DND-41 (cell line): ENCODE results near the gene SH3GLB2.

ENCODE experiments used
- ATAC-seq: fragments of 200-7000 bp; cut with Tn5 transposase; 3 replicates; pipeline ENCODE4 v1.9.1; 2021; ENCODE audit warnings: low read depth; ENCODE audit not compliant: insufficient read depth
- DNase-seq: peaks from one replicate; pipeline ENCODE4 v3.0.0-alpha.2; 2020
- H2AFZ ChIP-seq: 2 replicates; pipeline ENCODE4 v1.6.0; 2012; ENCODE audit warnings: low read depth, low read length
- H3K27ac ChIP-seq: 2 replicates; pipeline ENCODE4 v1.5.1; 2012; ENCODE audit warnings: low read length, inconsistent platforms
- H3K27me3 ChIP-seq: fragments of 200-600 bp; sonication (generic); 2 replicates; pipeline ENCODE4 v1.6.0; 2012; ENCODE audit warnings: low read length, mild to moderate bottlenecking, inconsistent platforms; ENCODE audit not compliant: insufficient read depth, poor library complexity
- H3K36me3 ChIP-seq: 2 replicates; pipeline ENCODE4 v1.5.1; 2012; ENCODE audit warnings: low read length, inconsistent platforms; ENCODE audit not compliant: insufficient read depth
- H3K4me1 ChIP-seq: 2 replicates; pipeline ENCODE4 v1.5.1; 2012; ENCODE audit warnings: mild to moderate bottlenecking, low read length; ENCODE audit not compliant: insufficient read depth
- H3K4me2 ChIP-seq: 2 replicates; pipeline ENCODE4 v1.6.0; 2012; ENCODE audit warnings: mild to moderate bottlenecking, moderate library complexity, low read length, inconsistent platforms; ENCODE audit not compliant: insufficient read depth
- H3K4me3 ChIP-seq, 2 experiments: fragments of 200-600 bp in 1 of 2; shearing (Covaris generic) in 1 of 2; 2 replicates each; pipeline ENCODE4 v1.5.1; 2012 to 2016; ENCODE audit warnings: inconsistent platforms in 2 of 2, low read length in 2 of 2, mild to moderate bottlenecking in 2 of 2, low read depth in 1 of 2, moderate library complexity in 1 of 2
- H3K79me2 ChIP-seq: 2 replicates; pipeline ENCODE4 v1.6.0; 2012; ENCODE audit warnings: low read length, inconsistent platforms; ENCODE audit not compliant: insufficient read depth
- H3K9ac ChIP-seq: 2 replicates; pipeline ENCODE4 v1.6.0; 2012; ENCODE audit warnings: low read depth, mild to moderate bottlenecking, inconsistent platforms, low read length, moderate library complexity
- H3K9me3 ChIP-seq: 2 replicates; pipeline ENCODE4 v1.5.1; 2012; ENCODE audit warnings: low read length, moderate library complexity, mild to moderate bottlenecking, inconsistent platforms; ENCODE audit not compliant: insufficient read depth, severe bottlenecking
- H4K20me1 ChIP-seq: 2 replicates; pipeline ENCODE4 v1.6.0; 2012; ENCODE audit warnings: low read length; ENCODE audit not compliant: insufficient read depth
- CTCF ChIP-seq: IDR thresholded peaks from 2 replicates; pipeline ENCODE4 v1.5.1; 2012; ENCODE audit warnings: borderline replicate concordance, low read length, moderate library complexity, mild to moderate bottlenecking; ENCODE audit not compliant: poor library complexity, severe bottlenecking; ENCODE audit errors: extremely low read depth
- EZH2 ChIP-seq: IDR thresholded peaks from 3 replicates; pipeline ENCODE4 v1.6.1; 2012; ENCODE audit warnings: borderline replicate concordance, low read depth, mild to moderate bottlenecking, moderate library complexity, low read length, inconsistent platforms; ENCODE audit not compliant: severe bottlenecking

The SH3GLB2 gene

GRCh38 chr9:129058965-129059795 is 31.0 kb upstream of the SH3GLB2 start:
- H4K20me1 ChIP-seq: no peaks in the 10 kb centered on the region
- no peaks in the 10 kb centered on the region for H3K4me1 ChIP-seq
- ATAC-seq (no peak), DNase-seq (no peak)
- H3K27me3 ChIP-seq: no peaks in the 10 kb centered on the region
- H3K79me2 ChIP-seq: no peaks in the 10 kb centered on the region
- no peak overlapping the region for H3K27ac ChIP-seq
- H3K9me3 ChIP-seq: no peaks in the 10 kb centered on the region
- H3K4me2 ChIP-seq: no peak overlapping the region
- TF ChIP-seq CTCF (no peak), EZH2 (no peak)
- no peak overlapping the region for H2AFZ ChIP-seq
- H3K36me3 ChIP-seq: peaks cover 41% of the 10 kb centered on the region
- no peak overlapping the region for H3K9ac ChIP-seq
- H3K4me3 ChIP-seq: no peak overlapping the region

- H3K36me3 ChIP-seq: peaks cover 23% of the 10 kb centered on the region
- no peak for TF ChIP-seq CTCF
- TF ChIP-seq EZH2: no peak
- H3K4me2 ChIP-seq: no peak overlapping the region
- H3K9me3 ChIP-seq: no peaks in the 10 kb centered on the region
- no peak for ATAC-seq
- H3K27ac ChIP-seq: no peak overlapping the region
- H3K4me1 ChIP-seq: no peaks in the 10 kb centered on the region
- H3K27me3 ChIP-seq: no peaks in the 10 kb centered on the region
- no peaks in the 10 kb centered on the region for H4K20me1 ChIP-seq
- H2AFZ ChIP-seq: no peak overlapping the region
- no peak for DNase-seq
- H3K79me2 ChIP-seq: no peaks in the 10 kb centered on the region
- no peak overlapping the region for H3K4me3 ChIP-seq
- H3K9ac ChIP-seq: no peak overlapping the region
Measured at GRCh38 chr9:129054163-129054851, 26.2 kb upstream of the SH3GLB2 start.

GRCh38 chr9:129053020-129053419 is 24.9 kb upstream of the SH3GLB2 start:
- no peak overlapping the region for H2AFZ ChIP-seq
- H4K20me1 ChIP-seq: no peaks in the 10 kb centered on the region
- DNase-seq (no peak), ATAC-seq (no peak)
- H3K4me3 ChIP-seq: no peak overlapping the region
- peaks cover 30% of the 10 kb centered on the region for H3K36me3 ChIP-seq
- no peak overlapping the region for H3K27ac ChIP-seq
- no peaks in the 10 kb centered on the region for H3K4me1 ChIP-seq
- no peak overlapping the region for H3K9ac ChIP-seq
- TF ChIP-seq EZH2: no peak
- TF ChIP-seq CTCF: no peak
- H3K79me2 ChIP-seq: no peaks in the 10 kb centered on the region
- H3K27me3 ChIP-seq: no peaks in the 10 kb centered on the region
- H3K4me2 ChIP-seq: no peak overlapping the region
- H3K9me3 ChIP-seq: no peaks in the 10 kb centered on the region
